Measurements from ENCODE around the gene ARHGAP26. TPM values are rescaled to one million over a fixed set of nuclear protein-coding genes. Genes with fewer than 3 reads are reported as not detected.

The ARHGAP26 gene
- total RNA-seq, 1 donor from 2014 or later, result 42.1 TPM

GRCh38 chr5:143047091-143047490 is 276.9 kb downstream of the ARHGAP26 start:
- Histone ChIP-seq H3K4me3 (no peak overlapping the region), H3K27me3 (ENCODE audit: low read depth) (no peaks in the 10 kb centered on the region), H3K36me3 (peaks cover 7% of the 10 kb centered on the region), H3K27ac (no peak overlapping the region), H3K9me3 (no peaks in the 10 kb centered on the region), H3K4me1 (peaks cover 12% of the 10 kb centered on the region)
- DNase-seq (no peak), ATAC-seq (no peak)
- intact Hi-C loops (cut with DNase I), result no loop called here
- TF ChIP-seq CTCF (IDR thresholded peaks at IDR 0.05), result no peak

DNA sequence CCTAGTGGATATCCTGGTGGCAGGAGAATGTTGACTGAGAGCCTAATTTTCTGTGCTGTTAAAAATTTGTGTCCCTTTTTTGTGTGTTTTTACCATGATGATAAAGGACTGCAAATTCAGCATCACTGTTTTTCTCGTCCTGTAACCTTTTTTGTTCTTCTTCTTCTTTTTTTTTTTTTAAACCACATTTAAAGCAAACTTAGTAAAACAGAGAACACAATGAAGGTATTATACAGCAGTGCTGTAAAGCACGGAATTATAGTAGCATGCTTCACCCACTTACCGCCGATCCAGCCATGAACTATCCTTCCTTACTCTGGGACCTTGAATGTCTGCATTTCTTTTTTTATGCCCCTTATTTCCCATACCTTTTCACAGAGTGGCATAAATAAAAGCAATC is 280.0 kb downstream of the ARHGAP26 start:
- Histone ChIP-seq H3K27me3 (ENCODE audit: low read depth) (no peaks in the 10 kb centered on the region), H3K36me3 (no peaks in the 10 kb centered on the region), H3K27ac (no peak overlapping the region), H3K9me3 (no peaks in the 10 kb centered on the region), H3K4me1 (peaks cover 29% of the 10 kb centered on the region), H3K4me3 (no peak overlapping the region)
- TF ChIP-seq CTCF (IDR thresholded peaks at IDR 0.05), result no peak
- no peak for DNase-seq
- ATAC-seq, result no peak
- intact Hi-C loops (cut with DNase I), result no loop called here

GRCh38 chr5:143051244-143052058 is 281.3 kb downstream of the ARHGAP26 start:
- Histone ChIP-seq H3K36me3 (no peaks in the 10 kb centered on the region), H3K4me3 (no peak overlapping the region), H3K9me3 (no peaks in the 10 kb centered on the region), H3K4me1 (peaks cover 29% of the 10 kb centered on the region), H3K27ac (peak overlapping the region; percentile 32), H3K27me3 (ENCODE audit: low read depth) (no peaks in the 10 kb centered on the region)
- peak; percentile 92 to 94 for ATAC-seq
- DNase-seq, result no peak
- no peak for TF ChIP-seq CTCF (IDR thresholded peaks at IDR 0.05)
- intact Hi-C loops (cut with DNase I), result no loop called here

- DNase-seq (no peak), ATAC-seq (no peak)
- Histone ChIP-seq H3K27ac (peak overlapping the region; percentile 18), H3K4me3 (no peak overlapping the region), H3K9me3 (no peaks in the 10 kb centered on the region), H3K4me1 (peaks cover 36% of the 10 kb centered on the region), H3K27me3 (ENCODE audit: low read depth) (no peaks in the 10 kb centered on the region), H3K36me3 (no peaks in the 10 kb centered on the region)
- TF ChIP-seq CTCF (IDR thresholded peaks at IDR 0.05), result no peak
- intact Hi-C loops (cut with DNase I), result no loop called here
Observed at GRCh38 chr5:143052967-143053682, 282.9 kb downstream of the ARHGAP26 start.

DNA sequence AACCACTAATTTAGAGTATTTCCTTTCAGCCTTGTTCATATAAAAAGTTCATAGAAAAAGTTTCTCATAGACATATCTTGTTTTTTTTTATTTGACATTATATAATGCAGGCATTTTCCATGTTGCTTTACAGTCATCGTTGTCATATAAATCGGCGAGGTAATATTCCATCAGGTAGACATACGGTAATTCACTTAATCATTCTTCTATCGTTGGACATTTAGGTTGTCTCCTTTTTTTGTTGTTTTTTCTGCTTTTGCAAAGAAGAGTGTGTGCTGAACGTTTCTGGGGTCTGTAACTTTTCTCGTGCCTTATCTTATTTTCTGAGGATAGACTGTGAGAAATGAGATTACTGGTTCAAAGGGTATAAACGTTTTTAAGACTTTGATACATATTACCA is 283.6 kb downstream of the ARHGAP26 start:
- Histone ChIP-seq H3K27ac (no peak overlapping the region), H3K27me3 (ENCODE audit: low read depth) (no peaks in the 10 kb centered on the region), H3K4me3 (no peak overlapping the region), H3K36me3 (no peaks in the 10 kb centered on the region), H3K4me1 (peaks cover 36% of the 10 kb centered on the region), H3K9me3 (no peaks in the 10 kb centered on the region)
- TF ChIP-seq CTCF (IDR thresholded peaks at IDR 0.05), result no peak
- no peak for ATAC-seq
- no peak for DNase-seq
- intact Hi-C loops (cut with DNase I), result no loop called here
